ENCODE results near the gene WDR82. TPM values are rescaled to one million over a fixed set of nuclear protein-coding genes. Genes with fewer than 3 reads are reported as not detected.

The WDR82 gene
- total RNA-seq, 4 donors from 2014 or later = 66.4 to 76.4 (median 72.2) TPM

- intact Hi-C loops (cut with DNase I) = no loop called here
- no peak overlapping the region for H3K27ac ChIP-seq
- TF ChIP-seq, protein P1, sequence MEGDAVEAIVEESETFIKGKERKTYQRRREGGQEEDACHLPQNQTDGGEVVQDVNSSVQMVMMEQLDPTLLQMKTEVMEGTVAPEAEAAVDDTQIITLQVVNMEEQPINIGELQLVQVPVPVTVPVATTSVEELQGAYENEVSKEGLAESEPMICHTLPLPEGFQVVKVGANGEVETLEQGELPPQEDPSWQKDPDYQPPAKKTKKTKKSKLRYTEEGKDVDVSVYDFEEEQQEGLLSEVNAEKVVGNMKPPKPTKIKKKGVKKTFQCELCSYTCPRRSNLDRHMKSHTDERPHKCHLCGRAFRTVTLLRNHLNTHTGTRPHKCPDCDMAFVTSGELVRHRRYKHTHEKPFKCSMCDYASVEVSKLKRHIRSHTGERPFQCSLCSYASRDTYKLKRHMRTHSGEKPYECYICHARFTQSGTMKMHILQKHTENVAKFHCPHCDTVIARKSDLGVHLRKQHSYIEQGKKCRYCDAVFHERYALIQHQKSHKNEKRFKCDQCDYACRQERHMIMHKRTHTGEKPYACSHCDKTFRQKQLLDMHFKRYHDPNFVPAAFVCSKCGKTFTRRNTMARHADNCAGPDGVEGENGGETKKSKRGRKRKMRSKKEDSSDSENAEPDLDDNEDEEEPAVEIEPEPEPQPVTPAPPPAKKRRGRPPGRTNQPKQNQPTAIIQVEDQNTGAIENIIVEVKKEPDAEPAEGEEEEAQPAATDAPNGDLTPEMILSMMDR (IDR thresholded peaks at IDR 0.05) = no peak
- TF ChIP-seq POLR2A (IDR thresholded peaks at IDR 0.05) = no peak
- DNase-seq = no peak
- no peaks in the 10 kb centered on the region for H3K27me3 ChIP-seq
- 85 to 91% methylated on average over 3 to 6 of the region's 6 CpGs for WGBS, 2 donors
- no peaks in the 10 kb centered on the region for H3K9me3 ChIP-seq
- peaks cover 5 to 32% of the 10 kb centered on the region in 2 donors for H3K4me1 ChIP-seq
- no peak overlapping the region for H3K4me3 ChIP-seq (replicated peaks in 1 of 3)
- H3K36me3 ChIP-seq = peaks cover 24 to 26% of the 10 kb centered on the region in 2 donors
Observed at GRCh38 chr3:52249683-52250082, 28.8 kb downstream of the WDR82 start.

DNA sequence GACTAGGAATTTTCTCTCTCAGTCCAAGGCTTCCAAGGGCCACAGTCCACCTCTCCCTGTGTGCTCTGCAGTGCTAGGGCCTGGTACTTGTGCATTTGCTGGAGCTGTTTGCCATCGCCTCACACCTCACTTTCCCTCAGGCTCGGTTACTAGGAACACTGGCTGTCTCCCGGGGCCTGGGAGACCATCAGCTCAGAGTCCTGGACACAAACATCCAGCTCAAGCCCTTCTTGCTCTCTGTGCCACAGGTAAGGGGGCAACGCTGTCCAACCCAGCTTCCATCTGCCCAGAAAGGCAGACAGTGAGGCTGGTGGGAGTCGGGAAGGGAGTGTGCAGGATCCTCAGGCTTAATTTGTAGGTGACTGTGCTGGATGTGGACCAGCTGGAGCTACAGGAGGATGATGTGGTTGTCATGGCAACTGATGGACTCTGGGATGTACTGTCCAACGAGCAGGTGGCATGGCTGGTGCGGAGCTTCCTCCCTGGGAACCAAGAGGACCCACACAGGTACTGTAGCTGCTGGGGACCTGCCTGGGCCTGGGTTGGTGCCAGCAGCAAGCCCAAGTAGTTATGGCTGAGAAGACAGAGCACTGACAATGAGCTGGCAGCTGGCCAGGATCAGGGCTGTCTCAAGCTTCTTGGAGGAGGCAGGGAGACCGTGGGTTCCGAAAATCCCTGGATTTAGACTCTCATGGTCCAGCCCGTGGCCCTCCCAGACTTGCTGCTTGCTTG, 29.5 kb downstream of the WDR82 start:
- peak; percentile 95 to 96 for DNase-seq
- Histone ChIP-seq H3K27ac (no peak overlapping the region), H3K27me3 (no peaks in the 10 kb centered on the region), H3K4me1 (peaks cover 5 to 36% of the 10 kb centered on the region in 2 donors), H3K36me3 (peaks cover 17 to 21% of the 10 kb centered on the region in 2 donors), H3K4me3 (replicated peaks in 1 of 3) (no peak overlapping the region), H3K9me3 (no peaks in the 10 kb centered on the region)
- TF ChIP-seq, protein P1 (IDR thresholded peaks at IDR 0.05) = no peak
- no peak for TF ChIP-seq POLR2A (IDR thresholded peaks at IDR 0.05)
- intact Hi-C loops (cut with DNase I) = no loop called here
- 61 to 76% methylated on average over 8 to 9 of the region's 10 CpGs for whole genome bisulfite sequencing, 2 donors

- intact Hi-C loops (cut with DNase I) = no loop called here
- H3K4me3 ChIP-seq (replicated peaks in 1 of 3) = no peak overlapping the region
- H3K9me3 ChIP-seq = no peaks in the 10 kb centered on the region
- no peak for DNase-seq
- H3K4me1 ChIP-seq = peaks cover 5 to 36% of the 10 kb centered on the region in 2 donors
- TF ChIP-seq POLR2A (IDR thresholded peaks at IDR 0.05) = no peak
- TF ChIP-seq, protein P1 (IDR thresholded peaks at IDR 0.05) = no peak
- 77 to 95% methylated on average over 4 to 6 of the region's 10 CpGs for whole genome bisulfite sequencing, 2 donors
- no peak overlapping the region for H3K27ac ChIP-seq
- peaks cover 9 to 13% of the 10 kb centered on the region in 2 donors for H3K36me3 ChIP-seq
- no peaks in the 10 kb centered on the region for H3K27me3 ChIP-seq
Observed at GRCh38 chr3:52248165-52248541, 30.3 kb downstream of the WDR82 start.

- Histone ChIP-seq H3K9me3 (no peaks in the 10 kb centered on the region), H3K4me1 (peaks cover 5 to 36% of the 10 kb centered on the region in 2 donors), H3K27ac (no peak overlapping the region), H3K4me3 (replicated peaks in 1 of 3) (no peak overlapping the region), H3K27me3 (no peaks in the 10 kb centered on the region), H3K36me3 (peaks cover 6 to 10% of the 10 kb centered on the region in 2 donors)
- WGBS, 2 donors = 95% methylated on average over 7 of the region's 7 CpGs
- TF ChIP-seq, protein P1 (IDR thresholded peaks at IDR 0.05) = no peak
- no peak for TF ChIP-seq POLR2A (IDR thresholded peaks at IDR 0.05)
- DNase-seq = no peak
- intact Hi-C loops (cut with DNase I) = no loop called here
Observed at GRCh38 chr3:52247409-52248164, 30.9 kb downstream of the WDR82 start.
